ENCODE measurements around the gene KRT7. TPM values are rescaled to one million over a fixed set of nuclear protein-coding genes. Genes with fewer than 3 reads are reported as not detected.

KRT7 gene
- total and polyA plus RNA-seq, 2 donors (not counting 1 experiment from before 2014, with no cell fraction given): not detected

DNA sequence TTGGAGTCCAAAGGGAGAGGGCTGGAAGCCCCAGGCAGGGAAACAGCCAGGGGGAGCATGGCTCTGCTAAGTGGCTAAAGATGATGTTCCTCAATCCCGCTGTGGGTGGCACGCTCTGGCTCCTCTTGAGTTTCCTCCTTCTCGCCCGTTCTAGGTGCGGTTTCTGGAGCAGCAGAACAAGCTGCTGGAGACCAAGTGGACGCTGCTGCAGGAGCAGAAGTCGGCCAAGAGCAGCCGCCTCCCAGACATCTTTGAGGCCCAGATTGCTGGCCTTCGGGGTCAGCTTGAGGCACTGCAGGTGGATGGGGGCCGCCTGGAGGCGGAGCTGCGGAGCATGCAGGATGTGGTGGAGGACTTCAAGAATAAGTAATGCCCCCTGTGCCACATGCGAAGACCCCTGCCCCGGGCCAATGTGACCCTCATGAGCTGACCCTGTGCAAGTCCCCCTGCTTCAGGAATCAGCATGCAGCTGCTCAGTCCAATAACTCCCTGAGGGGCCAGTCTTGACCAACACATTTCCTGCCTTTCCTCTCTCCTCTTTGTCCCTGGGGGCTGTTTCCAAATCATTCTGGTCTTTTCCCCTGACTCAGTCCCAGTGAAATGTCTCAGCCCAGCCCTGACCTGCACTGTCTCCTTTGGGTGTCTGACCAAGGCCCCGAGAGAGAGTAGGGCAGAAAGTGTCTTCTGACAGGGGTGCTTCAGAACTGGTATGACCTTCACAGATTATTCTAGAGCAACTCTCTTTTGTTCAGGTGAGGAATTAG is 2.1 kb downstream of the KRT7 start:
- no peaks in the 10 kb centered on the region for H3K4me1 ChIP-seq (ENCODE audit: control insufficient read depth in 2 of 2, insufficient read depth in 2 of 2, low read length in 2 of 2)
- no peak overlapping the region for H3K9ac ChIP-seq (ENCODE audit: low read length)
- Mint-ChIP-seq H3K27ac (no peak overlapping the region), H3K27me3 (peaks cover 37% of the 10 kb centered on the region), H3K4me1 (no peaks in the 10 kb centered on the region), H3K4me3 (no peak overlapping the region), H3K9me3 (ENCODE audit: insufficient read depth) (no peaks in the 10 kb centered on the region)
- DNase-seq (no peak), ATAC-seq (ENCODE audit: low read depth) (no peak)
- no peak overlapping the region for H3K4me3 ChIP-seq (ENCODE audit: control extremely low read depth in 1 of 5, extremely low read depth in 1 of 5, insufficient read depth in 1 of 5, low read depth in 2 of 5, low read length in 4 of 5)
- no peaks in the 10 kb centered on the region for H4K20me1 ChIP-seq (ENCODE audit: control insufficient read depth, insufficient read depth, low read length, poor library complexity, severe bottlenecking)
- H3K27ac ChIP-seq (ENCODE audit: low read length in 2 of 2): no peak overlapping the region
- no peaks in the 10 kb centered on the region for H3K79me2 ChIP-seq (ENCODE audit: control insufficient read depth, insufficient read depth, low read length)
- ChIA-PET CTCF (no interaction called here), POLR2A (no interaction called here)
- intact Hi-C loops (cut with micrococcal nuclease): no loop called here
- H3K36me3 ChIP-seq (replicated peaks in 1 of 2; ENCODE audit: control extremely low read depth in 1 of 2, control insufficient read depth in 1 of 2, extremely low read depth in 1 of 2, insufficient read depth in 2 of 2, low read length in 1 of 2): no peaks in the 10 kb centered on the region
- H3K27me3 ChIP-seq (replicated peaks in 1 of 4; ENCODE audit: control extremely low read depth in 1 of 4, control insufficient read depth in 3 of 4, insufficient read depth in 4 of 4, low read length in 3 of 4): peaks cover 0 to 28% (median 3%) of the 10 kb centered on the region in 4 experiments
- WGBS (ENCODE audit: insufficient coverage): 93% methylated on average over 14 of the region's 15 CpGs
- H3K9me3 ChIP-seq (ENCODE audit: control extremely low read depth in 1 of 3, control insufficient read depth in 2 of 3, insufficient read depth in 1 of 3, low read length in 2 of 3): peaks cover 0 to 3% (median 0%) of the 10 kb centered on the region in 3 donors
- no peak overlapping the region for H2AFZ ChIP-seq (ENCODE audit: insufficient read depth, low read depth, low read length, poor library complexity, severe bottlenecking)
- TF ChIP-seq EZH2 (IDR thresholded peaks at IDR 0.05; ENCODE audit: borderline replicate concordance, insufficient read depth, low read depth, low read length, poor library complexity, severe bottlenecking): no peak
- TF ChIP-seq, protein P1, sequence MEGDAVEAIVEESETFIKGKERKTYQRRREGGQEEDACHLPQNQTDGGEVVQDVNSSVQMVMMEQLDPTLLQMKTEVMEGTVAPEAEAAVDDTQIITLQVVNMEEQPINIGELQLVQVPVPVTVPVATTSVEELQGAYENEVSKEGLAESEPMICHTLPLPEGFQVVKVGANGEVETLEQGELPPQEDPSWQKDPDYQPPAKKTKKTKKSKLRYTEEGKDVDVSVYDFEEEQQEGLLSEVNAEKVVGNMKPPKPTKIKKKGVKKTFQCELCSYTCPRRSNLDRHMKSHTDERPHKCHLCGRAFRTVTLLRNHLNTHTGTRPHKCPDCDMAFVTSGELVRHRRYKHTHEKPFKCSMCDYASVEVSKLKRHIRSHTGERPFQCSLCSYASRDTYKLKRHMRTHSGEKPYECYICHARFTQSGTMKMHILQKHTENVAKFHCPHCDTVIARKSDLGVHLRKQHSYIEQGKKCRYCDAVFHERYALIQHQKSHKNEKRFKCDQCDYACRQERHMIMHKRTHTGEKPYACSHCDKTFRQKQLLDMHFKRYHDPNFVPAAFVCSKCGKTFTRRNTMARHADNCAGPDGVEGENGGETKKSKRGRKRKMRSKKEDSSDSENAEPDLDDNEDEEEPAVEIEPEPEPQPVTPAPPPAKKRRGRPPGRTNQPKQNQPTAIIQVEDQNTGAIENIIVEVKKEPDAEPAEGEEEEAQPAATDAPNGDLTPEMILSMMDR (IDR thresholded peaks at IDR 0.05): no peak
- H3K4me2 ChIP-seq (replicated peaks; ENCODE audit: low read depth, low read length, poor library complexity, severe bottlenecking): no peak overlapping the region

DNA sequence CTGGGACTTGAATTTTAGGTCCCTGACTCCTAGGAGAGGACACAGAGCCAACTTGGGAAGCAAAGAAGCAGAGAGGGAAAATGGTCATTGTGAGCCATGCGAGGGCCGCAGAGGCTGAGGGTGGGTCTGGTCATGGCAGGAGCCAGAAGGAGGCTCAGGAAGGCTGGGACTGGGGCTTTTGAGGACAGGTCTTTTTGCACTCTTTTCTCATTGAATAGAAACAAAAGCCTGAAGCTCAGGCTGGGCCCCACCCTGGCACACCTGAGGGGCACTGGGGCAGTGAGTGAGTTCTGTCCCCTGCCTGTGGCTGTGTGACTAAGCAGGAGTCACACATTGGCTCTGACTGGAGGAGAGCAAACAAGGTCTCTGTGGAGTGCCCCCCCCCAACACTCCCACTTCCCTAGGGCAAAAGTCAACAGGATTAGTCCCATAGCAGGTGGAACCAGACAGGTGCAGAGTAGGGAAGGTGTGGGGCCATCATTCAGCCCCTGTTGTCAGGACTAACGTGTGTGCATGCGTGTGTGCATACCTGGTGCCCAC is 2.8 kb downstream of the KRT7 start:
- H2AFZ ChIP-seq (ENCODE audit: insufficient read depth, low read depth, low read length, poor library complexity, severe bottlenecking): no peak overlapping the region
- H3K9me3 ChIP-seq (ENCODE audit: control extremely low read depth in 1 of 3, control insufficient read depth in 2 of 3, insufficient read depth in 1 of 3, low read length in 2 of 3): peaks cover 0 to 3% (median 0%) of the 10 kb centered on the region in 3 donors
- H3K27ac Mint-ChIP-seq: no peak overlapping the region
- H3K4me1 ChIP-seq (ENCODE audit: control insufficient read depth in 2 of 2, insufficient read depth in 2 of 2, low read length in 2 of 2): no peaks in the 10 kb centered on the region
- H3K9me3 Mint-ChIP-seq (ENCODE audit: insufficient read depth): no peaks in the 10 kb centered on the region
- H3K4me3 ChIP-seq (ENCODE audit: control extremely low read depth in 1 of 5, extremely low read depth in 1 of 5, insufficient read depth in 1 of 5, low read depth in 2 of 5, low read length in 4 of 5): no peak overlapping the region
- H3K27me3 Mint-ChIP-seq: peaks cover 33% of the 10 kb centered on the region
- ATAC-seq (ENCODE audit: low read depth) (no peak), DNase-seq (no peak)
- H3K4me1 Mint-ChIP-seq: no peaks in the 10 kb centered on the region
- H3K27me3 ChIP-seq (replicated peaks in 1 of 4; ENCODE audit: control extremely low read depth in 1 of 4, control insufficient read depth in 3 of 4, insufficient read depth in 4 of 4, low read length in 3 of 4): peaks cover 0 to 28% (median 3%) of the 10 kb centered on the region in 4 experiments
- H3K4me3 Mint-ChIP-seq: no peak overlapping the region
- ChIA-PET POLR2A (no interaction called here), CTCF (no interaction called here)
- H3K4me2 ChIP-seq (replicated peaks; ENCODE audit: low read depth, low read length, poor library complexity, severe bottlenecking): no peak overlapping the region
- no peak overlapping the region for H3K9ac ChIP-seq (ENCODE audit: low read length)
- intact Hi-C loops (cut with micrococcal nuclease): no loop called here
- WGBS (ENCODE audit: insufficient coverage): 92% methylated on average over 2 of the region's 4 CpGs
- H3K79me2 ChIP-seq (ENCODE audit: control insufficient read depth, insufficient read depth, low read length): no peaks in the 10 kb centered on the region
- no peak overlapping the region for H3K27ac ChIP-seq (ENCODE audit: low read length in 2 of 2)
- TF ChIP-seq EZH2 (IDR thresholded peaks at IDR 0.05; ENCODE audit: borderline replicate concordance, insufficient read depth, low read depth, low read length, poor library complexity, severe bottlenecking): no peak
- TF ChIP-seq, protein P1 (IDR thresholded peaks at IDR 0.05): no peak
- no peaks in the 10 kb centered on the region for H3K36me3 ChIP-seq (replicated peaks in 1 of 2; ENCODE audit: control extremely low read depth in 1 of 2, control insufficient read depth in 1 of 2, extremely low read depth in 1 of 2, insufficient read depth in 2 of 2, low read length in 1 of 2)
- H4K20me1 ChIP-seq (ENCODE audit: control insufficient read depth, insufficient read depth, low read length, poor library complexity, severe bottlenecking): no peaks in the 10 kb centered on the region
